K562 (cell line): ENCODE measurements around the gene USP32.

Experiments
- NFATC3 ChIP-seq: fragments of 450-650 bp; IDR thresholded peaks from 2 replicates; pipeline ENCODE4 v1.6.1; 2017; ENCODE audit warnings: mild to moderate bottlenecking
- NR2F6 ChIP-seq: fragments of 450-650 bp; formaldehyde crosslinking; IDR thresholded peaks from 2 replicates; pipeline ENCODE4 v1.4.0; 2020; ENCODE audit warnings: mild to moderate bottlenecking
- SRSF1 ChIP-seq: fragments of 200-400 bp; formaldehyde crosslinking; IDR thresholded peaks from 2 replicates; pipeline ENCODE4 v1.6.1; 2017; ENCODE audit warnings: mild to moderate bottlenecking, low read depth, low read length, moderate library complexity
- ZNF77 ChIP-seq: fragments of 250-450 bp; sonication (Bioruptor Pico); IDR thresholded peaks from 2 replicates; pipeline ENCODE4 v1.5.0; 2020
- TF ChIP-seq, protein P1 (sequence below): fragments of 450-650 bp; IDR thresholded peaks from 2 replicates; pipeline ENCODE4 v1.6.1; 2016; ENCODE audit warnings: mild to moderate bottlenecking, moderate library complexity
- TF ChIP-seq, protein P2 (sequence below): IDR thresholded peaks from 3 replicates; pipeline ENCODE4 v1.6.1; 2011; ENCODE audit warnings: borderline replicate concordance, mild to moderate bottlenecking; ENCODE audit not compliant: insufficient read length, insufficient read depth
- TF ChIP-seq, protein P3 (sequence below), 3 experiments: IDR thresholded peaks in 2 of 3; conservative IDR thresholded peaks in 1 of 3; 2 replicates each; pipeline ENCODE4 v1.5.1; 2011 to 2012; ENCODE audit warnings: low read length in 3 of 3, mild to moderate bottlenecking in 3 of 3, control low read depth in 2 of 3, improper control_type of control experiment in 1 of 3, inconsistent platforms in 1 of 3, low read depth in 1 of 3, mixed read lengths in 1 of 3, moderate library complexity in 1 of 3; ENCODE audit not compliant: insufficient read depth in 2 of 3

DNA sequence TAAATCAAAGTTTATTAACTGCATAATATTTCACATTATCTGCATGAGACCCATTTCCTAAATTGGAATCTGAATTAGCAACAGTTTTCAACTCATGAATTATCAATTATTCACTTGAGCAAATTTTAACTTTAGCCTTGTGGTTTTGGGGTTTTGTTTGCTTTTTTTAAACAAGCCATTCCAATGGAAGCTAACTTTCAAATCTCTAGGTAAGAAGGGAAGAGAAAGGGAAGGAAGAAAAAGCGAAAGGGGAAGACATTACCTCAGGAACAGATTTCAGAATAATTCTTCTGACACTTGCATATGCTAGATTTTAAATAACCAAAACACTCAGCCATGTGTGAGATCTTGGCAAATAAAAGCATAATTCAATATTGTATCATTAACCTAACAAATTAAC, 139.5 kb downstream of the USP32 start:
- TF ChIP-seq, protein P1, sequence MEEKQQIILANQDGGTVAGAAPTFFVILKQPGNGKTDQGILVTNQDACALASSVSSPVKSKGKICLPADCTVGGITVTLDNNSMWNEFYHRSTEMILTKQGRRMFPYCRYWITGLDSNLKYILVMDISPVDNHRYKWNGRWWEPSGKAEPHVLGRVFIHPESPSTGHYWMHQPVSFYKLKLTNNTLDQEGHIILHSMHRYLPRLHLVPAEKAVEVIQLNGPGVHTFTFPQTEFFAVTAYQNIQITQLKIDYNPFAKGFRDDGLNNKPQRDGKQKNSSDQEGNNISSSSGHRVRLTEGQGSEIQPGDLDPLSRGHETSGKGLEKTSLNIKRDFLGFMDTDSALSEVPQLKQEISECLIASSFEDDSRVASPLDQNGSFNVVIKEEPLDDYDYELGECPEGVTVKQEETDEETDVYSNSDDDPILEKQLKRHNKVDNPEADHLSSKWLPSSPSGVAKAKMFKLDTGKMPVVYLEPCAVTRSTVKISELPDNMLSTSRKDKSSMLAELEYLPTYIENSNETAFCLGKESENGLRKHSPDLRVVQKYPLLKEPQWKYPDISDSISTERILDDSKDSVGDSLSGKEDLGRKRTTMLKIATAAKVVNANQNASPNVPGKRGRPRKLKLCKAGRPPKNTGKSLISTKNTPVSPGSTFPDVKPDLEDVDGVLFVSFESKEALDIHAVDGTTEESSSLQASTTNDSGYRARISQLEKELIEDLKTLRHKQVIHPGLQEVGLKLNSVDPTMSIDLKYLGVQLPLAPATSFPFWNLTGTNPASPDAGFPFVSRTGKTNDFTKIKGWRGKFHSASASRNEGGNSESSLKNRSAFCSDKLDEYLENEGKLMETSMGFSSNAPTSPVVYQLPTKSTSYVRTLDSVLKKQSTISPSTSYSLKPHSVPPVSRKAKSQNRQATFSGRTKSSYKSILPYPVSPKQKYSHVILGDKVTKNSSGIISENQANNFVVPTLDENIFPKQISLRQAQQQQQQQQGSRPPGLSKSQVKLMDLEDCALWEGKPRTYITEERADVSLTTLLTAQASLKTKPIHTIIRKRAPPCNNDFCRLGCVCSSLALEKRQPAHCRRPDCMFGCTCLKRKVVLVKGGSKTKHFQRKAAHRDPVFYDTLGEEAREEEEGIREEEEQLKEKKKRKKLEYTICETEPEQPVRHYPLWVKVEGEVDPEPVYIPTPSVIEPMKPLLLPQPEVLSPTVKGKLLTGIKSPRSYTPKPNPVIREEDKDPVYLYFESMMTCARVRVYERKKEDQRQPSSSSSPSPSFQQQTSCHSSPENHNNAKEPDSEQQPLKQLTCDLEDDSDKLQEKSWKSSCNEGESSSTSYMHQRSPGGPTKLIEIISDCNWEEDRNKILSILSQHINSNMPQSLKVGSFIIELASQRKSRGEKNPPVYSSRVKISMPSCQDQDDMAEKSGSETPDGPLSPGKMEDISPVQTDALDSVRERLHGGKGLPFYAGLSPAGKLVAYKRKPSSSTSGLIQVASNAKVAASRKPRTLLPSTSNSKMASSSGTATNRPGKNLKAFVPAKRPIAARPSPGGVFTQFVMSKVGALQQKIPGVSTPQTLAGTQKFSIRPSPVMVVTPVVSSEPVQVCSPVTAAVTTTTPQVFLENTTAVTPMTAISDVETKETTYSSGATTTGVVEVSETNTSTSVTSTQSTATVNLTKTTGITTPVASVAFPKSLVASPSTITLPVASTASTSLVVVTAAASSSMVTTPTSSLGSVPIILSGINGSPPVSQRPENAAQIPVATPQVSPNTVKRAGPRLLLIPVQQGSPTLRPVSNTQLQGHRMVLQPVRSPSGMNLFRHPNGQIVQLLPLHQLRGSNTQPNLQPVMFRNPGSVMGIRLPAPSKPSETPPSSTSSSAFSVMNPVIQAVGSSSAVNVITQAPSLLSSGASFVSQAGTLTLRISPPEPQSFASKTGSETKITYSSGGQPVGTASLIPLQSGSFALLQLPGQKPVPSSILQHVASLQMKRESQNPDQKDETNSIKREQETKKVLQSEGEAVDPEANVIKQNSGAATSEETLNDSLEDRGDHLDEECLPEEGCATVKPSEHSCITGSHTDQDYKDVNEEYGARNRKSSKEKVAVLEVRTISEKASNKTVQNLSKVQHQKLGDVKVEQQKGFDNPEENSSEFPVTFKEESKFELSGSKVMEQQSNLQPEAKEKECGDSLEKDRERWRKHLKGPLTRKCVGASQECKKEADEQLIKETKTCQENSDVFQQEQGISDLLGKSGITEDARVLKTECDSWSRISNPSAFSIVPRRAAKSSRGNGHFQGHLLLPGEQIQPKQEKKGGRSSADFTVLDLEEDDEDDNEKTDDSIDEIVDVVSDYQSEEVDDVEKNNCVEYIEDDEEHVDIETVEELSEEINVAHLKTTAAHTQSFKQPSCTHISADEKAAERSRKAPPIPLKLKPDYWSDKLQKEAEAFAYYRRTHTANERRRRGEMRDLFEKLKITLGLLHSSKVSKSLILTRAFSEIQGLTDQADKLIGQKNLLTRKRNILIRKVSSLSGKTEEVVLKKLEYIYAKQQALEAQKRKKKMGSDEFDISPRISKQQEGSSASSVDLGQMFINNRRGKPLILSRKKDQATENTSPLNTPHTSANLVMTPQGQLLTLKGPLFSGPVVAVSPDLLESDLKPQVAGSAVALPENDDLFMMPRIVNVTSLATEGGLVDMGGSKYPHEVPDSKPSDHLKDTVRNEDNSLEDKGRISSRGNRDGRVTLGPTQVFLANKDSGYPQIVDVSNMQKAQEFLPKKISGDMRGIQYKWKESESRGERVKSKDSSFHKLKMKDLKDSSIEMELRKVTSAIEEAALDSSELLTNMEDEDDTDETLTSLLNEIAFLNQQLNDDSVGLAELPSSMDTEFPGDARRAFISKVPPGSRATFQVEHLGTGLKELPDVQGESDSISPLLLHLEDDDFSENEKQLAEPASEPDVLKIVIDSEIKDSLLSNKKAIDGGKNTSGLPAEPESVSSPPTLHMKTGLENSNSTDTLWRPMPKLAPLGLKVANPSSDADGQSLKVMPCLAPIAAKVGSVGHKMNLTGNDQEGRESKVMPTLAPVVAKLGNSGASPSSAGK, result no peak
- no peak for TF ChIP-seq ZNF77 (CRISPR knock-in tag)
- TF ChIP-seq, protein P2, sequence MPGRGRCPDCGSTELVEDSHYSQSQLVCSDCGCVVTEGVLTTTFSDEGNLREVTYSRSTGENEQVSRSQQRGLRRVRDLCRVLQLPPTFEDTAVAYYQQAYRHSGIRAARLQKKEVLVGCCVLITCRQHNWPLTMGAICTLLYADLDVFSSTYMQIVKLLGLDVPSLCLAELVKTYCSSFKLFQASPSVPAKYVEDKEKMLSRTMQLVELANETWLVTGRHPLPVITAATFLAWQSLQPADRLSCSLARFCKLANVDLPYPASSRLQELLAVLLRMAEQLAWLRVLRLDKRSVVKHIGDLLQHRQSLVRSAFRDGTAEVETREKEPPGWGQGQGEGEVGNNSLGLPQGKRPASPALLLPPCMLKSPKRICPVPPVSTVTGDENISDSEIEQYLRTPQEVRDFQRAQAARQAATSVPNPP, result no peak
- no peak for TF ChIP-seq NR2F6 (CRISPR knock-in tag)
- no peak for TF ChIP-seq NFATC3
- TF ChIP-seq, protein P3, sequence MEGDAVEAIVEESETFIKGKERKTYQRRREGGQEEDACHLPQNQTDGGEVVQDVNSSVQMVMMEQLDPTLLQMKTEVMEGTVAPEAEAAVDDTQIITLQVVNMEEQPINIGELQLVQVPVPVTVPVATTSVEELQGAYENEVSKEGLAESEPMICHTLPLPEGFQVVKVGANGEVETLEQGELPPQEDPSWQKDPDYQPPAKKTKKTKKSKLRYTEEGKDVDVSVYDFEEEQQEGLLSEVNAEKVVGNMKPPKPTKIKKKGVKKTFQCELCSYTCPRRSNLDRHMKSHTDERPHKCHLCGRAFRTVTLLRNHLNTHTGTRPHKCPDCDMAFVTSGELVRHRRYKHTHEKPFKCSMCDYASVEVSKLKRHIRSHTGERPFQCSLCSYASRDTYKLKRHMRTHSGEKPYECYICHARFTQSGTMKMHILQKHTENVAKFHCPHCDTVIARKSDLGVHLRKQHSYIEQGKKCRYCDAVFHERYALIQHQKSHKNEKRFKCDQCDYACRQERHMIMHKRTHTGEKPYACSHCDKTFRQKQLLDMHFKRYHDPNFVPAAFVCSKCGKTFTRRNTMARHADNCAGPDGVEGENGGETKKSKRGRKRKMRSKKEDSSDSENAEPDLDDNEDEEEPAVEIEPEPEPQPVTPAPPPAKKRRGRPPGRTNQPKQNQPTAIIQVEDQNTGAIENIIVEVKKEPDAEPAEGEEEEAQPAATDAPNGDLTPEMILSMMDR (IDR thresholded peaks at IDR 0.05 in 2 of 3, conservative IDR thresholded peaks at IDR 0.05 in 1 of 3; ENCODE audit: insufficient read depth in 2 of 3, low read depth in 1 of 3, low read length in 3 of 3), result no peak
- no peak for TF ChIP-seq SRSF1
